ENCODE results near the gene C11orf68. TPM values are rescaled to one million over a fixed set of nuclear protein-coding genes. Genes with fewer than 3 reads are reported as not detected.

C11orf68 gene
- total and polyA plus RNA-seq, 9 of the 15 experiments (the other 6 are each of a cell fraction or from before 2014, with no cell fraction given): 3.6 to 35.9 (median 12.8) TPM

GRCh38 chr11:65870307-65870658 lies 48.6 kb downstream of the C11orf68 start (continued):
- TF ChIP-seq U2AF1 (optimal IDR thresholded peaks at IDR 0.05; ENCODE audit: low read depth, low read length) (no peak), HMG20A (CRISPR knock-in tag; conservative IDR thresholded peaks at IDR 0.05) (no peak), GATA2 (CRISPR knock-in tag; IDR thresholded peaks at IDR 0.05) (no peak), PHF21A (IDR thresholded peaks at IDR 0.05; ENCODE audit: borderline replicate concordance, low read depth) (no peak), GABPB2 (CRISPR knock-in tag; conservative IDR thresholded peaks at IDR 0.05) (no peak), ATF6 (CRISPR knock-in tag; IDR thresholded peaks at IDR 0.05) (no peak), BHLHE40 (IDR thresholded peaks at IDR 0.05; ENCODE audit: low read length) (no peak), ZC3H11A (IDR thresholded peaks at IDR 0.05; ENCODE audit: low read depth, low read length) (no peak), NR2C2 (CRISPR knock-in tag; IDR thresholded peaks at IDR 0.05) (no peak), NR2C2 (tag; IDR thresholded peaks at IDR 0.05) (0 out of 2 replicates have a peak, but pooled peaks have one; percentile 45), ZNF282 (CRISPR knock-in tag; IDR thresholded peaks at IDR 0.05) (no peak), ZBTB1 (CRISPR knock-in tag; IDR thresholded peaks at IDR 0.05; ENCODE audit: borderline replicate concordance, low read depth) (no peak), ZNF655 (CRISPR knock-in tag; IDR thresholded peaks at IDR 0.05) (no peak), HMBOX1 (IDR thresholded peaks at IDR 0.05) (no peak), RBFOX2 (IDR thresholded peaks at IDR 0.05; ENCODE audit: low read depth, low read length) (0 out of 2 replicates have a peak, but pooled peaks have one; percentile 23), KLF10 (CRISPR knock-in tag; IDR thresholded peaks at IDR 0.05) (no peak)
